ENCODE results near the gene CLDN24. TPM values are rescaled to one million over a fixed set of nuclear protein-coding genes. Genes with fewer than 3 reads are reported as not detected.
"Not testable (repeated sequence)": the region's sequence is repeated elsewhere in the genome, so short reads cannot be mapped to it uniquely, and the experiment has no call there.

CLDN24 gene
- total RNA-seq, 6 donors from 2014 or later: not detected

GRCh38 chr4:183329954-183330742 is 7.9 kb upstream of the CLDN24 start:
- H3K4me3 ChIP-seq: no peak overlapping the region
- 69 to 86% methylated on average over 9 to 10 of the region's 10 CpGs for WGBS, 2 donors
- no peaks in the 10 kb centered on the region for H3K36me3 ChIP-seq
- no peaks in the 10 kb centered on the region for H3K27me3 ChIP-seq
- no peak for DNase-seq
- no peaks in the 10 kb centered on the region for H3K4me1 ChIP-seq
- peak in 1 of 2 donors; percentile 12 for ATAC-seq (ENCODE audit: low FRiP score in 2 of 2)
- no peak overlapping the region for H3K27ac ChIP-seq
- TF ChIP-seq, protein P1, sequence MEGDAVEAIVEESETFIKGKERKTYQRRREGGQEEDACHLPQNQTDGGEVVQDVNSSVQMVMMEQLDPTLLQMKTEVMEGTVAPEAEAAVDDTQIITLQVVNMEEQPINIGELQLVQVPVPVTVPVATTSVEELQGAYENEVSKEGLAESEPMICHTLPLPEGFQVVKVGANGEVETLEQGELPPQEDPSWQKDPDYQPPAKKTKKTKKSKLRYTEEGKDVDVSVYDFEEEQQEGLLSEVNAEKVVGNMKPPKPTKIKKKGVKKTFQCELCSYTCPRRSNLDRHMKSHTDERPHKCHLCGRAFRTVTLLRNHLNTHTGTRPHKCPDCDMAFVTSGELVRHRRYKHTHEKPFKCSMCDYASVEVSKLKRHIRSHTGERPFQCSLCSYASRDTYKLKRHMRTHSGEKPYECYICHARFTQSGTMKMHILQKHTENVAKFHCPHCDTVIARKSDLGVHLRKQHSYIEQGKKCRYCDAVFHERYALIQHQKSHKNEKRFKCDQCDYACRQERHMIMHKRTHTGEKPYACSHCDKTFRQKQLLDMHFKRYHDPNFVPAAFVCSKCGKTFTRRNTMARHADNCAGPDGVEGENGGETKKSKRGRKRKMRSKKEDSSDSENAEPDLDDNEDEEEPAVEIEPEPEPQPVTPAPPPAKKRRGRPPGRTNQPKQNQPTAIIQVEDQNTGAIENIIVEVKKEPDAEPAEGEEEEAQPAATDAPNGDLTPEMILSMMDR (IDR thresholded peaks at IDR 0.05): no peak
- TF ChIP-seq POLR2A (IDR thresholded peaks at IDR 0.05): no peak
- no peak for TF ChIP-seq EP300 (IDR thresholded peaks at IDR 0.05)
- TF ChIP-seq POLR2AphosphoS5 (IDR thresholded peaks at IDR 0.05): no peak
- H3K9me3 ChIP-seq: no peaks in the 10 kb centered on the region

DNA sequence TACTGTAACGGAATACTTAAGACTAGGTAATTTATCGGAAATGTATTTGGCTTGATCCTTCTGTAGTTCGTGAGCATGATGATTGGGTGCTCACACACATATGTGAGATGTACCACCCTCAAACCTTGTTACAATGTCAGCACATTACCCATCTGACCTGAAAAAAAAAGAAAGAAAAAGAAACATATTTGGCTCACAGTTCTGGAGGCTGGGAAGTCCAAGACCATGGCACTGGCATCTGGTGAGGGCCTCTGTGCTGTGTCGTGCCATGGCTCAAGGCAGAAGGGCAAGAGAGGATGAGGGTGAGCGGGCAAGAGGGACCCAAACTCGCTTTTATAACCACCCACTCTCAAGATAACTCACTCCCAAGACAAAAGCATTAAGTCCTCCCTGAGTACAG is 7.0 kb upstream of the CLDN24 start:
- no peak overlapping the region for H3K27ac ChIP-seq
- H3K27me3 ChIP-seq: no peaks in the 10 kb centered on the region
- H3K9me3 ChIP-seq: no peaks in the 10 kb centered on the region
- H3K36me3 ChIP-seq: no peaks in the 10 kb centered on the region
- ATAC-seq (ENCODE audit: low FRiP score in 2 of 2) (no peak), DNase-seq (no peak)
- no peak for TF ChIP-seq POLR2A (IDR thresholded peaks at IDR 0.05)
- TF ChIP-seq EP300 (IDR thresholded peaks at IDR 0.05): no peak
- TF ChIP-seq, protein P1 (IDR thresholded peaks at IDR 0.05): no peak
- TF ChIP-seq POLR2AphosphoS5 (IDR thresholded peaks at IDR 0.05): no peak
- 92 to 94% methylated on average over 6 of the region's 6 CpGs for WGBS, 2 donors
- no peak overlapping the region for H3K4me3 ChIP-seq
- H3K4me1 ChIP-seq: no peaks in the 10 kb centered on the region

GRCh38 chr4:183328832-183329231 is 6.6 kb upstream of the CLDN24 start:
- Histone ChIP-seq H3K4me3 (no peak overlapping the region), H3K27ac (no peak overlapping the region), H3K4me1 (no peaks in the 10 kb centered on the region), H3K36me3 (no peaks in the 10 kb centered on the region), H3K9me3 (no peaks in the 10 kb centered on the region), H3K27me3 (no peaks in the 10 kb centered on the region)
- WGBS, 2 donors: 55 to 63% methylated on average over 4 to 7 of the region's 7 CpGs
- TF ChIP-seq EP300 (IDR thresholded peaks at IDR 0.05) (no peak), POLR2A (IDR thresholded peaks at IDR 0.05) (no peak), POLR2AphosphoS5 (IDR thresholded peaks at IDR 0.05) (no peak)
- TF ChIP-seq, protein P1 (IDR thresholded peaks at IDR 0.05): no peak
- DNase-seq (no peak), ATAC-seq (ENCODE audit: low FRiP score in 2 of 2) (no peak)

DNA sequence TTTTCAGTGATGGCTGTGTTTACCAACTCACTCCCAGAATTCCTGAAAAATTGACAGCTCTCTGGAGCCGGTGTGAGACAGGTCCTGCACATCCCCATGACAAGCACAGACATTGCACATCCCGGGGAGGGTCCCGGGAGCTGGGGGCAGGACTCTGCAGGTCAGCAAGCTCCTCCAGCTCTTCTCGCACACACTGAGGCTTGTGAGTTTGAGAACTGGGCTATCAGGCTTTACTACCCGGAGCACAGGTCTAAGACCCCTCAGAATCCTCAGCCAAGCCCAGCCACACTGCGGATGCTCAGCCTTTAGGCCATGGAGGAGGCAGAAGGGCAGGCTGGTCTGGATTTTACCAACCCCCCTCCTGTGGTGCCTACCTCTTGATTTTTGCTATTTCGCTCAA is 5.6 kb upstream of the CLDN24 start:
- TF ChIP-seq POLR2AphosphoS5 (IDR thresholded peaks at IDR 0.05) (no peak), POLR2A (IDR thresholded peaks at IDR 0.05) (no peak), EP300 (IDR thresholded peaks at IDR 0.05) (no peak)
- TF ChIP-seq, protein P1 (IDR thresholded peaks at IDR 0.05): no peak
- 86 to 93% methylated on average over 7 of the region's 7 CpGs for WGBS, 2 donors
- H3K4me3 ChIP-seq: no peak overlapping the region
- ATAC-seq (ENCODE audit: low FRiP score in 2 of 2) (no peak), DNase-seq (peak in 1 of 2 donors; percentile 13)
- no peak overlapping the region for H3K27ac ChIP-seq
- no peaks in the 10 kb centered on the region for H3K9me3 ChIP-seq
- H3K27me3 ChIP-seq: no peaks in the 10 kb centered on the region
- H3K36me3 ChIP-seq: no peaks in the 10 kb centered on the region
- no peaks in the 10 kb centered on the region for H3K4me1 ChIP-seq

DNA sequence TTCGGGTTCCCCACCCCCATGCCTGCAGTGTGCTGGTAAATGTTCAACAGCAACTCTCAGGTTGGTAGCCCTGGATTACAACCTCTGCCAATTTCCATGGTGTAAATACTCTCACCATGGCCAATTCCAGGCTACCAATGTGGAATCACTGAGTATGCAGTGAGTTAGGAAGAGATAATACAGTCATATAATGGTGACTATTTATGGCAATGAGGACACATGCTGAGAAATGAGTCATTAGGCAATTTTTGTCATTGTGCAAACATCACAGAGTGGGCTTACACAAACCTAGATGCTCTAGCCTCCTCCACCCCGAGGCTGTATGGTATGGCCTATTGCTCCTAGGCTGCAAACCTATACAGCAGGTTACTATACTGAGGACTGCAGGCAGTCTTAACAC is 4.6 kb upstream of the CLDN24 start:
- Histone ChIP-seq H3K4me3 (no peak overlapping the region), H3K36me3 (no peaks in the 10 kb centered on the region), H3K27me3 (no peaks in the 10 kb centered on the region), H3K4me1 (no peaks in the 10 kb centered on the region), H3K9me3 (no peaks in the 10 kb centered on the region), H3K27ac (no peak overlapping the region)
- TF ChIP-seq POLR2AphosphoS5 (IDR thresholded peaks at IDR 0.05) (no peak), EP300 (IDR thresholded peaks at IDR 0.05) (no peak), POLR2A (IDR thresholded peaks at IDR 0.05) (no peak)
- TF ChIP-seq, protein P1 (IDR thresholded peaks at IDR 0.05): no peak
- 89 to 100% methylated on average over 1 to 2 of the region's 2 CpGs for WGBS, 2 donors
- ATAC-seq (ENCODE audit: low FRiP score in 2 of 2) (no peak), DNase-seq (no peak)

DNA sequence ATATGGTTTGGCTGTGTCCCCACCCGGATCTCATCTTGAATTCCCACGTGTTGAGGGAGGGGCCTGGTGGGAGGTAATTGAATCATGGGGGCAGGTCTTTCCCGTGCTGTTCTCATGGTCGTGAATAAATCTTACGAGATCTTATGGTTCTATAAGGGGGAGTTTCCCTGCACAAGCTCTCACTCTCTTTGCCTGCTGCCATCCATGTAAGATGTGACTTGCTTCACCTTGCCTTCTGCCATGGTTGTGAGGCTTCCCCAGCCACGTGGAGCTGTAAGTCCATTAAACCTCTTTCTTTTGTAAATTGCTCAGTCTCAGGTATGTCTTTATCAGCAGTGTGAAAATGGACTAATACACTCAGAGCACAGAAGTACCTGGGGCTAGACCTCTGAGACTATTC is 4.2 kb upstream of the CLDN24 start:
- WGBS, 2 donors: 87 to 89% methylated on average over 6 of the region's 6 CpGs
- not testable (repeated sequence) for H3K4me1 ChIP-seq; H3K27me3 ChIP-seq; H3K27ac ChIP-seq; H3K9me3 ChIP-seq; DNase-seq; H3K4me3 ChIP-seq; H3K36me3 ChIP-seq; ATAC-seq (ENCODE audit: low FRiP score in 2 of 2)

Measured in upper lobe of left lung (tissue), 6 donors.